DOHH2 (cell line): ENCODE data around the gene SCYGR2.

Experiments used
- H3F3A ChIP-seq: fragments of 200-600 bp; sonication (generic), shearing (Covaris generic); 2 replicates; pipeline ENCODE4 v1.6.0; 2016; ENCODE audit warnings: antibody characterized with exemption, mild to moderate bottlenecking; ENCODE audit not compliant: control insufficient read depth, insufficient read depth
- H3K27ac ChIP-seq: fragments of 200-600 bp; sonication (generic); 2 replicates; pipeline ENCODE4 v1.5.1; 2014; ENCODE audit warnings: low read depth, mild to moderate bottlenecking, low read length, moderate library complexity
- H3K27me3 ChIP-seq: fragments of 200-600 bp; sonication (generic); 2 replicates; pipeline ENCODE4 v1.6.1; 2014; ENCODE audit warnings: mild to moderate bottlenecking, low read length, mixed read lengths; ENCODE audit not compliant: control insufficient read depth
- H3K36me3 ChIP-seq: fragments of 200-600 bp; sonication (generic); 2 replicates; pipeline ENCODE4 v1.6.1; 2014; ENCODE audit warnings: mild to moderate bottlenecking, low read length, moderate library complexity, mixed read lengths; ENCODE audit not compliant: control insufficient read depth
- H3K4me1 ChIP-seq: fragments of 200-600 bp; sonication (generic); 2 replicates; pipeline ENCODE4 v1.6.1; 2014; ENCODE audit warnings: mild to moderate bottlenecking, low read length, mixed read lengths; ENCODE audit not compliant: control insufficient read depth
- H3K4me2 ChIP-seq: fragments of 200-600 bp; sonication (generic); 2 replicates; pipeline ENCODE4 v1.6.0; 2014; ENCODE audit warnings: mild to moderate bottlenecking, low read length, moderate library complexity
- H3K4me3 ChIP-seq: fragments of 200-600 bp; sonication (generic); 2 replicates; pipeline ENCODE4 v1.5.1; 2014; ENCODE audit warnings: mild to moderate bottlenecking, low read length, mixed read lengths
- H3K79me2 ChIP-seq: fragments of 200-600 bp; sonication (generic); 2 replicates; pipeline ENCODE4 v1.6.1; 2014; ENCODE audit warnings: mild to moderate bottlenecking, low read length, mixed read lengths; ENCODE audit not compliant: control insufficient read depth
- H3K9me2 ChIP-seq: fragments of 200-600 bp; sonication (generic); replicated peaks from 2 replicates; pipeline ENCODE4 v1.6.1; 2014; ENCODE audit warnings: mild to moderate bottlenecking, low read length, mixed read lengths; ENCODE audit not compliant: control insufficient read depth
- H3K9me3 ChIP-seq: fragments of 200-600 bp; sonication (generic); 2 replicates; pipeline ENCODE4 v1.6.1; 2014; ENCODE audit warnings: antibody characterized with exemption, low read length, mixed read lengths; ENCODE audit not compliant: control insufficient read depth, insufficient read depth
- H4K20me1 ChIP-seq: fragments of 200-600 bp; sonication (generic); 2 replicates; pipeline ENCODE4 v1.6.0; 2014; ENCODE audit warnings: low read depth, mild to moderate bottlenecking, antibody characterized with exemption, low read length, moderate library complexity; ENCODE audit not compliant: control insufficient read depth, insufficient read depth
- EZH2phosphoT487 ChIP-seq: fragments of 200-600 bp; sonication (generic); IDR thresholded peaks from 2 replicates; pipeline ENCODE4 v1.6.1; 2017; ENCODE audit warnings: borderline replicate concordance, mild to moderate bottlenecking, antibody characterized with exemption, low read length, moderate library complexity, mixed read lengths
- TF ChIP-seq, protein P1 (sequence below): fragments of 200-600 bp; sonication (generic); IDR thresholded peaks from one replicate; pipeline ENCODE4 v1.5.1; 2014; ENCODE audit warnings: antibody characterized with exemption, mild to moderate bottlenecking, low read depth, low read length; ENCODE audit not compliant: poor library complexity, severe bottlenecking

SCYGR2 gene

GRCh38 chr2:227613272-227613660 lies 14.6 kb downstream of the SCYGR2 start:
- H3K4me2 ChIP-seq = no peak overlapping the region
- no peaks in the 10 kb centered on the region for H3K27me3 ChIP-seq

DNA sequence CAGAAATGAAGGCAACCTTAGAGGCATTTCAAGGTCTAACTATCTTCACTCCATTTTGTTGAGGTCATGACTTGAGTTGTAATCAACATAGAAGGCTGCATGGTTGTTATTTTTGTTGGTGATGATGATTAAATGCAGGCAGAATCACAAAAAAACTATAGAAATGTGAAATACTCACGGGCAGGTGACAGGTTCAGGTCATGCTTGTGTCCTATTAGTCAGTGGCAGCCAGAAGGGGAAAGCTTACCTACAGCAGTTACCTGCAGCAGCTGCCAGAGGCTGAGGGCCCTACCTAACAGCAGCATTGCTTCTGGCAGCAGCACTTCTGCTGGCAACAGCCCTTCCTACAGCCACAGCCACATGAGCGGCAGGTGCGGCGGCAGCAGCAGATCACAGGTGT lies 15.6 kb downstream of the SCYGR2 start:
- no peak for TF ChIP-seq EZH2phosphoT487
- TF ChIP-seq, protein P1, sequence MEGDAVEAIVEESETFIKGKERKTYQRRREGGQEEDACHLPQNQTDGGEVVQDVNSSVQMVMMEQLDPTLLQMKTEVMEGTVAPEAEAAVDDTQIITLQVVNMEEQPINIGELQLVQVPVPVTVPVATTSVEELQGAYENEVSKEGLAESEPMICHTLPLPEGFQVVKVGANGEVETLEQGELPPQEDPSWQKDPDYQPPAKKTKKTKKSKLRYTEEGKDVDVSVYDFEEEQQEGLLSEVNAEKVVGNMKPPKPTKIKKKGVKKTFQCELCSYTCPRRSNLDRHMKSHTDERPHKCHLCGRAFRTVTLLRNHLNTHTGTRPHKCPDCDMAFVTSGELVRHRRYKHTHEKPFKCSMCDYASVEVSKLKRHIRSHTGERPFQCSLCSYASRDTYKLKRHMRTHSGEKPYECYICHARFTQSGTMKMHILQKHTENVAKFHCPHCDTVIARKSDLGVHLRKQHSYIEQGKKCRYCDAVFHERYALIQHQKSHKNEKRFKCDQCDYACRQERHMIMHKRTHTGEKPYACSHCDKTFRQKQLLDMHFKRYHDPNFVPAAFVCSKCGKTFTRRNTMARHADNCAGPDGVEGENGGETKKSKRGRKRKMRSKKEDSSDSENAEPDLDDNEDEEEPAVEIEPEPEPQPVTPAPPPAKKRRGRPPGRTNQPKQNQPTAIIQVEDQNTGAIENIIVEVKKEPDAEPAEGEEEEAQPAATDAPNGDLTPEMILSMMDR = no peak
- no peak overlapping the region for H3K27ac ChIP-seq
- no peaks in the 10 kb centered on the region for H4K20me1 ChIP-seq
- no peaks in the 10 kb centered on the region for H3K79me2 ChIP-seq
- H3K4me1 ChIP-seq = no peaks in the 10 kb centered on the region
- H3K4me3 ChIP-seq = no peak overlapping the region
- H3F3A ChIP-seq = no peaks in the 10 kb centered on the region
- H3K4me2 ChIP-seq = no peak overlapping the region
- H3K9me3 ChIP-seq = no peaks in the 10 kb centered on the region
- no peaks in the 10 kb centered on the region for H3K36me3 ChIP-seq
- no peaks in the 10 kb centered on the region for H3K27me3 ChIP-seq
- H3K9me2 ChIP-seq = no peaks in the 10 kb centered on the region

More at GRCh38 chr2:227613272-227613660, 14.6 kb downstream of the SCYGR2 start:
- no peaks in the 10 kb centered on the region for H3K9me3 ChIP-seq
- TF ChIP-seq, protein P1 = no peak
- TF ChIP-seq EZH2phosphoT487 = no peak
- H3K4me1 ChIP-seq = peaks cover 5% of the 10 kb centered on the region
- H3F3A ChIP-seq = no peaks in the 10 kb centered on the region
- no peak overlapping the region for H3K27ac ChIP-seq
- H3K9me2 ChIP-seq = no peaks in the 10 kb centered on the region
- no peak overlapping the region for H3K4me3 ChIP-seq
- H3K79me2 ChIP-seq = no peaks in the 10 kb centered on the region
- H4K20me1 ChIP-seq = no peaks in the 10 kb centered on the region
- H3K36me3 ChIP-seq = no peaks in the 10 kb centered on the region

DNA sequence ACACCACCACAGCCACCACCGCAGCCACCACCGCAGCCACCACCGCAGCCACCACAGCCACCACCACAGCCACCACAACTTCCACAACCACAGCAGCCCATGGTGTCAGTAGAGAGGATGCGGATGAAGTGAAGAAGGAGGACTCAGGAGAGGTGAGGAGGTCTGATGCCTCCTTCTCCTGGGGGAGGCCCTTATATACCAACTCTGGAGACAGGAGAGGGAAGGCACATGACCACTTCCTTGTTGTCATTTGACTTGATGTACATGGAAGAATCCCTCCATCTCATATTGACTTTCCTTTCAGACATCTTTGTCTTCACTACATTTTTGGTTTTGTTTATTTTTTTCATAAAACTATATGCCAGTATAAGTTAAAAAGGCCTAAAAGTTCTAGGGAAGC lies 16.0 kb downstream of the SCYGR2 start, which contains the start of gene SCYGR3:
Gene SCYGR3 (minus strand): TSS at position 101 of the 400 bp plus-strand sequence. CDS start 0 bp downstream, at position 101.
- H3K4me1 ChIP-seq = no peaks in the 10 kb centered on the region
- no peaks in the 10 kb centered on the region for H3K27me3 ChIP-seq
- no peaks in the 10 kb centered on the region for H3F3A ChIP-seq
- TF ChIP-seq, protein P1 = no peak
- no peak for TF ChIP-seq EZH2phosphoT487
- no peaks in the 10 kb centered on the region for H3K36me3 ChIP-seq
- H3K4me3 ChIP-seq = no peak within 1 kb of the TSS
- no peak within 1 kb of the TSS for H3K27ac ChIP-seq
- no peaks in the 10 kb centered on the region for H3K9me3 ChIP-seq
- no peak within 1 kb of the TSS for H3K4me2 ChIP-seq
- H4K20me1 ChIP-seq = no peaks in the 10 kb centered on the region
- no peaks in the 10 kb centered on the region for H3K9me2 ChIP-seq
- no peaks in the 10 kb centered on the region for H3K79me2 ChIP-seq

DNA sequence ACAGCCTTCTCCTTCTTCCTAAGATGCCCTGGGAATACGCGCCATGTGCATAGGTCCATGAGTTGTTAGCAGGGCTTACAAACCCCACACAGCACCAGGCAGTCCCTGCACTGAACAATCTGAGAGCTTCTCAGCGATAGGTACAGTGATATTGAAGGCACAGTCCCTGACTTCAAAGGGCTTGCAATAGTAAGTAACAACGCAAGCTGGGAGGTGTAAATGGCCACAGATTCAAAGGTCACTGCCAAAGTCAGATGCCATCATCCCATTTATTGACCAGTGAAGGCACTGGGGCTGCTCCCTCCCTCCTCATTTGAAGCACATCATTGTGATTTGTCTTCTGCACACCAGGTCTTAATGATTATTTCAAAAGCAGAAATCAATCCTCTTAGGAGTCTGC lies 16.5 kb downstream of the SCYGR2 start:
- Histone ChIP-seq H3F3A (no peaks in the 10 kb centered on the region), H3K4me2 (no peak overlapping the region), H3K27me3 (no peaks in the 10 kb centered on the region), H4K20me1 (no peaks in the 10 kb centered on the region), H3K4me1 (no peaks in the 10 kb centered on the region), H3K27ac (no peak overlapping the region), H3K36me3 (no peaks in the 10 kb centered on the region), H3K9me2 (no peaks in the 10 kb centered on the region), H3K79me2 (no peaks in the 10 kb centered on the region), H3K4me3 (no peak overlapping the region), H3K9me3 (no peaks in the 10 kb centered on the region)
- no peak for TF ChIP-seq EZH2phosphoT487
- TF ChIP-seq, protein P1 = no peak
